Neural crest cell (in vitro differentiated cells): ENCODE measurements around the gene CRABP1. TPM values are rescaled to one million over a fixed set of nuclear protein-coding genes. Genes with fewer than 3 reads are reported as not detected.

ENCODE experiments used
- DNase-seq: peaks from one replicate; pipeline ENCODE4 v3.0.0; 2021; ENCODE audit warnings: low read depth, mixed read lengths, low spot score
- H3K27ac Mint-ChIP-seq: one replicate; pipeline ENCODE4 v1.8.0; 2021; ENCODE audit warnings: mild to moderate bottlenecking, mixed read lengths; ENCODE audit not compliant: unreplicated experiment
- H3K27me3 Mint-ChIP-seq: 2 replicates; pipeline ENCODE4 v1.8.0; 2021; ENCODE audit warnings: low read depth, mild to moderate bottlenecking, mixed read lengths
- H3K36me3 Mint-ChIP-seq: 2 replicates; pipeline ENCODE4 v1.8.0; 2021; ENCODE audit warnings: low read depth, mild to moderate bottlenecking, mixed read lengths
- H3K4me1 Mint-ChIP-seq: 2 replicates; pipeline ENCODE4 v1.8.0; 2021; ENCODE audit warnings: mixed read lengths
- H3K4me3 Mint-ChIP-seq: one replicate; pipeline ENCODE4 v1.8.0; 2021; ENCODE audit warnings: mild to moderate bottlenecking, mixed read lengths
- H3K9me3 Mint-ChIP-seq: 2 replicates; pipeline ENCODE4 v1.8.0; 2021; ENCODE audit warnings: mixed read lengths
- CTCF ChIP-seq: fragments of 200-600 bp; sonication (generic); conservative IDR thresholded peaks from 2 replicates; pipeline ENCODE4 v1.5.0; 2021; ENCODE audit warnings: antibody characterized with exemption, mild to moderate bottlenecking
- total RNA-seq: library from RNA; stranded (reverse); gene quantifications from 2 replicates; pipeline ENCODE4 v1.2.1, GENCODE V29; 2021

Gene CRABP1
- total RNA-seq, 1 donor from 2014 or later: 803 TPM

DNA sequence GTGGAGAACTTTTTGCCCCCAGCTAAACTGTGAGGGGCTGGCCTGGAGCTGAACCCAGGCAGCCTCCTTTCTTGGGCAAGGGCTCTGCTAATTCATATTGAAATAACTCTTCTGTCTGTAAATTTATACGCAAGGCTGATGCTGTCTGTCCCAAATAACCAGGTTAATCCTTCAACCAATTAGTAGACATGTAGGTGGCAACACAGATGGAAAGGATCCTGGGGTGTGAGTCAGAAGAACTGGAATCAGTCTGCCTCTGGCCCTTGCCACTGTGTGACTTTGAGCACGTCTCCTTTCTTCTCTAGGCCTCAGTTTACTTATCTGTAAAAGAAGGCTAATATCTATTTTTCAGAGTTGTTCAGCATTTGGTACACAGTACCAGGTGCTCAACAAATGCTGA lies 49.6 kb downstream of the CRABP1 start:
- DNase-seq: no peak
- Mint-ChIP-seq H3K27me3 (peaks cover 28% of the 10 kb centered on the region), H3K9me3 (no peaks in the 10 kb centered on the region), H3K4me1 (peaks cover 13% of the 10 kb centered on the region), H3K27ac (no peak overlapping the region), H3K36me3 (no peaks in the 10 kb centered on the region), H3K4me3 (no peak overlapping the region)
- no peak for TF ChIP-seq CTCF

DNA sequence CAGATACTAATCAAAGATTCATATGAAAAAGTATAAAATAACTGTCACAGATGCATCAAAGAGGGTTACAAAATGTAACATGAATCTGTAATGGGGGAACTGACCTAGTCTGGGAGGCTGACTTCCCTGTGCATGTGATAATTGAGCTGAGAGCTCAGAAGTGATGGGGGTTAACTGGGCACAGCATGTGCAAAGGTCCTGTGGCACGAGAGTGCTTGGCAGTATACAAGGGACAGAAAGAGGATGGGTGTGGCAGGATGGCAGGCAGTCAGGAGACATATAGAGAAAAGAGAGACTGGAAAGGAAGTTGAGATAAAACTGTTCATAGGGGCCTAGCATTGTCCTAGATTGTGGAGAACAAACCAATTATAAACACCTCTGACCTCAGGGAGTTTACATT lies 50.1 kb downstream of the CRABP1 start:
- no peak overlapping the region for H3K27ac Mint-ChIP-seq
- H3K4me1 Mint-ChIP-seq: peaks cover 13% of the 10 kb centered on the region
- no peak for DNase-seq
- peaks cover 28% of the 10 kb centered on the region for H3K27me3 Mint-ChIP-seq
- no peaks in the 10 kb centered on the region for H3K9me3 Mint-ChIP-seq
- H3K4me3 Mint-ChIP-seq: no peak overlapping the region
- H3K36me3 Mint-ChIP-seq: no peaks in the 10 kb centered on the region
- no peak for TF ChIP-seq CTCF

GRCh38 chr15:78390826-78391225 lies 50.7 kb downstream of the CRABP1 start:
- no peak for TF ChIP-seq CTCF
- Mint-ChIP-seq H3K4me1 (peaks cover 12% of the 10 kb centered on the region), H3K4me3 (no peak overlapping the region), H3K27ac (no peak overlapping the region), H3K36me3 (no peaks in the 10 kb centered on the region), H3K27me3 (peaks cover 25% of the 10 kb centered on the region), H3K9me3 (no peaks in the 10 kb centered on the region)
- no peak for DNase-seq

DNA sequence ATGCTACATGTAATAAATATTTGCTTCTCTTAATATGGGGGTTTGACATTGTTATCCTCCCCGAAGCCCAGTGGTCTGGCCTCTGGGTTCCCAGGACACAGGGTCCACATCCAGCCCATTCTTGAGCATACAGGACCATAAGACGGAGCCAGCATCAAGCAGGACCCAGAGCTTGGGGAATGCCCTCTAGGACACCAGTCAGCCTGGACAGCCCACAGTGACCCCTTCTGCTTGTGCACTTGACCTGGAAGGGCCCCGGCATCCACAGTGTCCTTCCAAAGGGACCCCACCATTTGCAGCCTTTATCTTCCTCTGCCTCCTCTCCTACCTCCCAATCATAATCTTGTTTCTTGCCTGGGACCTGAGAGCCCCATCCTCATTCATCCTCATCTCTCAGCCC lies 51.6 kb downstream of the CRABP1 start:
- peaks cover 12% of the 10 kb centered on the region for H3K4me1 Mint-ChIP-seq
- no peaks in the 10 kb centered on the region for H3K9me3 Mint-ChIP-seq
- H3K27ac Mint-ChIP-seq: no peak overlapping the region
- DNase-seq: no peak
- H3K36me3 Mint-ChIP-seq: no peaks in the 10 kb centered on the region
- TF ChIP-seq CTCF: no peak
- no peak overlapping the region for H3K4me3 Mint-ChIP-seq
- peaks cover 19% of the 10 kb centered on the region for H3K27me3 Mint-ChIP-seq

- Mint-ChIP-seq H3K4me1 (peaks cover 12% of the 10 kb centered on the region), H3K4me3 (no peak overlapping the region), H3K9me3 (no peaks in the 10 kb centered on the region), H3K36me3 (no peaks in the 10 kb centered on the region), H3K27me3 (peaks cover 17% of the 10 kb centered on the region), H3K27ac (no peak overlapping the region)
- TF ChIP-seq CTCF: no peak
- no peak for DNase-seq
Measured at GRCh38 chr15:78392430-78392829, 52.3 kb downstream of the CRABP1 start.

GRCh38 chr15:78393137-78393536 lies 53.0 kb downstream of the CRABP1 start:
- Mint-ChIP-seq H3K4me1 (peaks cover 12% of the 10 kb centered on the region), H3K27me3 (peaks cover 17% of the 10 kb centered on the region), H3K9me3 (no peaks in the 10 kb centered on the region), H3K4me3 (no peak overlapping the region), H3K36me3 (no peaks in the 10 kb centered on the region), H3K27ac (no peak overlapping the region)
- no peak for TF ChIP-seq CTCF
- no peak for DNase-seq
